ENCODE results near the gene TAS2R39. TPM values are rescaled to one million over a fixed set of nuclear protein-coding genes. Genes with fewer than 3 reads are reported as not detected.

The TAS2R39 gene
- total RNA-seq, 1 donor = not detected

DNA sequence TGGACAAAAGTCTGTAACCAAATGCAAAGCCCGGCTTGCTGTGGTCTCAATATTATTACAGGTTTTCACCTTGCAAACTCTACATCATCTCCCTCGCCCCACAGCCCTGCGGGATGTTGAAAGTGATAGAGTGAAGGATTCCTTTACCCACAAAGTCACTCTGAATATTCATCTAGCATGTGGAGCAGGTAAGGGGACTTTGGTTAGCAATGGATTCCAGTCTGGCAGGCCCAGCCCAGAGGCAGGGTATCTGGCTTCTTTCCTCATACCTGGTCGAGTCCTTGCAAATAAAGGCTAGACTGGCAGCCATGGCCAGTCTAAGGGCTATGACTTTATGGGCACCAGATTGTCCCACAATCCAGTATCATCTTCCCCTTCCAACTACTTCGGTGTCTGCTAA lies 41.8 kb downstream of the TAS2R39 start:
- DNase-seq (ENCODE audit: low read depth) = no peak
- TF ChIP-seq, protein P1, sequence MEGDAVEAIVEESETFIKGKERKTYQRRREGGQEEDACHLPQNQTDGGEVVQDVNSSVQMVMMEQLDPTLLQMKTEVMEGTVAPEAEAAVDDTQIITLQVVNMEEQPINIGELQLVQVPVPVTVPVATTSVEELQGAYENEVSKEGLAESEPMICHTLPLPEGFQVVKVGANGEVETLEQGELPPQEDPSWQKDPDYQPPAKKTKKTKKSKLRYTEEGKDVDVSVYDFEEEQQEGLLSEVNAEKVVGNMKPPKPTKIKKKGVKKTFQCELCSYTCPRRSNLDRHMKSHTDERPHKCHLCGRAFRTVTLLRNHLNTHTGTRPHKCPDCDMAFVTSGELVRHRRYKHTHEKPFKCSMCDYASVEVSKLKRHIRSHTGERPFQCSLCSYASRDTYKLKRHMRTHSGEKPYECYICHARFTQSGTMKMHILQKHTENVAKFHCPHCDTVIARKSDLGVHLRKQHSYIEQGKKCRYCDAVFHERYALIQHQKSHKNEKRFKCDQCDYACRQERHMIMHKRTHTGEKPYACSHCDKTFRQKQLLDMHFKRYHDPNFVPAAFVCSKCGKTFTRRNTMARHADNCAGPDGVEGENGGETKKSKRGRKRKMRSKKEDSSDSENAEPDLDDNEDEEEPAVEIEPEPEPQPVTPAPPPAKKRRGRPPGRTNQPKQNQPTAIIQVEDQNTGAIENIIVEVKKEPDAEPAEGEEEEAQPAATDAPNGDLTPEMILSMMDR (IDR thresholded peaks at IDR 0.05; ENCODE audit: insufficient read depth, low read depth, low read length) = no peak

DNA sequence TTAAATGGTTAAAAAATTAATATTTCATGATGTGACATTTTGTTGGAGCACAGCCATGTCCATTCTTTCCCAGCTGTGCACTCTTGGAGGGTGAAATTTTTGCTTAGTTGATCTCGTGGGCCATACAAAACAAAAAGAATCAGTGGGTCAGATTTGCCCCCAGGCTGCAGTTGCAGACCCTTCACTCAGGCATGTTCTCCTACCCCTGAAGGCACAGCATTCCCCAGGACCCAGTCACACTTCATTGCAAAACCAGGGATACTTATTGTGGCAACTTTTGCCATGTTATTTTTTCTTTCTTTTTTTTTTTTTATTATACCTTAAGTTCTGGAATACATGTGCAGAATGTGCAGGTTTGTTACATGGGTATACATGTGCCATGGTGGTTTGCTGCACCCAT lies 44.6 kb downstream of the TAS2R39 start:
- TF ChIP-seq, protein P1 (IDR thresholded peaks at IDR 0.05; ENCODE audit: insufficient read depth, low read depth, low read length) = no peak
- H3K4me3 ChIP-seq (ENCODE audit: low read depth, low read length) = no peak overlapping the region
- DNase-seq (ENCODE audit: low read depth) = no peak

More for the DNA sequence above, 41.8 kb downstream of the TAS2R39 start:
- no peak overlapping the region for H3K4me3 ChIP-seq (ENCODE audit: low read depth, low read length)

DNA sequence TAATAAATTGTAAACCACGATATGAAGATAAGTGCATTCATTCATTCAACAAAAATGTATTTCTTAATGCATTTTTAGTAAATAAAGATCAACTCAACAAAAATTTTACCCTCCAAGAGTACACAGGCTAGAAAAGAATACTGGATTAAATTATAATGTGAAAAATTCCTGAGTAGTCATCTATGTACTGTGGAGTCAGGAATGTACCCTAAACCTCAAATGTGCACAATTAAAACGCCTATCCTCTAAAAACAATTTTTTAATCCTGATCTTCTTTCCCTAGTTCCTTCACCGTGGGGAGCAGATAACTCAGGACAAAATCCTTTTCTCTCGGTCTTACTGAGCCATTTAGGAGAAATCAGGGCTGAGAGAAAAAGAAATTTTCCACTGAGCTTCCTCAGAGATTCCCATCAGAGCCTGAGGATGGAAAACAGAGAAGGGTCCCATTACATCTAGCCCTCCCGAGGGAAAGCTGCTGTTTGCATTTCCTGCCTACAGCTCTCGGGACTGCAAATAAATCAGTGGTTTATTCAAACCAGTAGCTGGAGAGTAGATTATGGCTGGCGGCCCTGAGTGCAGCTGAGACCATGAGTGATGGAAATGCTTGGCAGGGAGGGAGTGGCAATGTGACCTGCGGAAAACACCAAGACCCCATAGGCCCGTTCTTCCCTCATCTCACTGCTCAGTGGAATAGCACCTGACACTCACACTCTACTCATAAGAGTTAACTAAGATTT lies 46.0 kb downstream of the TAS2R39 start:
- no peak overlapping the region for H3K4me3 ChIP-seq (ENCODE audit: low read depth, low read length)
- TF ChIP-seq, protein P1 (IDR thresholded peaks at IDR 0.05; ENCODE audit: insufficient read depth, low read depth, low read length) = no peak
- DNase-seq (ENCODE audit: low read depth) = no peak

DNA sequence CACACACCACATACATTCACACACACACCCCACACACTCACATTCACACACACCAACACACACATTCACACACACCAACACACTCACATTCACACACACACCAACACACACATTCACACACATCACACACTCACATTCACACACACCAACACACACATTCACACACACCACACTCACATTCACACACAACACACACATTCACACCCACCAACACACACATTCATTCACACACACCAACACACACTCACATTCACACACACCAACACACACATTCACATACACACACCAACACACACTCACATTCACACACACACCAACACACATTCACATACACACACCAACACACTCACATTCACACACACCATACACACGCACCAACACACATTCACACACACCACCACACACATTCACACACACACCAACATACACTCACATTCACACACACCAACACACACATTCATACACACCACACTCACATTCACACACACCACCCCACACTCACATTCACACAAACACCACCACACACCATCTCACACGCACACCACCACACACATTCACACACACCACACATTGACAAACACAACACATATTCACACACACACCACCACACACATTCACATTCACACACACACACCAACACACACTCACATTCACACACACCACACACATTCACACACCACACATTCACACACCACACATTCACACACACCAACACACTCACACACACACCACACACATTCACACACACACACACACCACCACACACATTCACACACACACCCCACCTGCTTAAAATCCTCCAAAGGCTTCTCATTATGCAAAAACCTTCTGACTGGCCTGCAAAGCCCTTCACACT lies 47.6 kb downstream of the TAS2R39 start:
- TF ChIP-seq, protein P1 (IDR thresholded peaks at IDR 0.05; ENCODE audit: insufficient read depth, low read depth, low read length) = no peak
- H3K4me3 ChIP-seq (ENCODE audit: low read depth, low read length) = no peak overlapping the region
- DNase-seq (ENCODE audit: low read depth) = no peak

Small RNA genes within 50 kb of the gene (small RNA-seq; reads per million reads assigned to genes)
- gene AC073342.3 = not detected

Other genes starting within 250 kb of the TAS2R39 start
- not detected in 2 replicates for gene TRPV5, start 249.7 kb upstream of the TAS2R39 start, total RNA-seq
- not detected in 2 replicates for gene LLCFC1, start 243.9 kb upstream of the TAS2R39 start, total RNA-seq
- gene KEL, start 221.1 kb upstream of the TAS2R39 start, total RNA-seq = under 0.01 TPM in 1 of 2 replicates, not detected in the other
- gene OR9A2, start 156.3 kb upstream of the TAS2R39 start, total RNA-seq = not detected in 2 replicates
- not detected in 2 replicates for gene OR6V1, start 131.1 kb upstream of the TAS2R39 start, total RNA-seq
- not detected in 2 replicates for gene PIP, start 51.3 kb upstream of the TAS2R39 start, total RNA-seq
- gene TAS2R40, start 38.6 kb downstream of the TAS2R39 start, total RNA-seq = not detected in 2 replicates
- 63.1 and 69.1 TPM in 2 replicates for gene GSTK1, start 80.0 kb downstream of the TAS2R39 start, total RNA-seq
- gene TMEM139, start 101.5 kb downstream of the TAS2R39 start, total RNA-seq = not detected in 2 replicates
- 11.9 and 16.0 TPM in 2 replicates for gene CASP2, start 104.9 kb downstream of the TAS2R39 start, total RNA-seq
- gene CLCN1, start 132.7 kb downstream of the TAS2R39 start, total RNA-seq = under 0.01 TPM in 2 replicates
- gene FAM131B, start 179.3 kb downstream of the TAS2R39 start, total RNA-seq = 1.3 and 2.2 TPM in 2 replicates
- 71.7 and 96.3 TPM in 2 replicates for gene ZYX, start 197.9 kb downstream of the TAS2R39 start, total RNA-seq
- 0.32 TPM in 1 of 2 replicates, not detected in the other for gene EPHA1, start 225.4 kb downstream of the TAS2R39 start, total RNA-seq